ENCODE results near the gene VSNL1. TPM values are rescaled to one million over a fixed set of nuclear protein-coding genes. Genes with fewer than 3 reads are reported as not detected.

Gene VSNL1
- polyA plus RNA-seq, 1 of the 3 experiments (the other 2 are of a cell fraction) = 1.3 TPM

DNA sequence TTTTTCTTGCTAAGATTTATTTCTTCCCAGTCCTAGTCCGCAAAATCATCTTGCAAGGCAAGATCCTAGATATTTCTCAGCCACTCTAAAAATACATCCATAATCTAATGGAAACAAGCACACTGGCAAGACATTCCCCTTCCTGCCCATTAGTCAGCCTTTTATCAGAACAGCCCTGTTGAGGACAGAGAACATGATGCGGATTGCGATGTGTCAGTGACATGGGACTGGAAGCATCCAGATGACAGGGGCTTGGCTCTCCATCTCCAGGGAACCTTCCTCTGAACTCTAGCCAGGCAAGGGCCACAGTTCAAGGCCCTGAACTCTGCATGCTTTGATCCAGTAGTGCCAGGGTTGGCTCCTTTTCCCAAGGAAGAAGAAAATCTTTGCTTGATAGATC lies 70.0 kb downstream of the VSNL1 start:
- Histone ChIP-seq H3K9me2 (no peaks in the 10 kb centered on the region), H3K4me1 (ENCODE audit: control insufficient read depth in 1 of 2, insufficient read depth in 2 of 2, low read depth in 1 of 2, low read length in 1 of 2) (peaks cover 0 to 6% of the 10 kb centered on the region in 2 experiments; a peak in 2 of 4 replicates), H3K27ac (ENCODE audit: low read depth in 2 of 2, low read length in 1 of 2) (no peak overlapping the region), H2AFZ (ENCODE audit: low read depth) (no peak overlapping the region), H3K4me3 (ENCODE audit: low read depth in 2 of 2, low read length in 1 of 2) (no peak overlapping the region), H4K20me1 (ENCODE audit: insufficient read depth) (no peaks in the 10 kb centered on the region), H3K27me3 (ENCODE audit: insufficient read depth) (no peaks in the 10 kb centered on the region), H3K9me3 (no peaks in the 10 kb centered on the region), H3K9ac (no peak overlapping the region), H3K4me2 (no peak overlapping the region), H3K36me3 (replicated peaks in 1 of 2; ENCODE audit: control insufficient read depth in 1 of 2, insufficient read depth in 2 of 2, low read length in 1 of 2) (no peaks in the 10 kb centered on the region), H3K79me2 (ENCODE audit: insufficient read depth) (no peaks in the 10 kb centered on the region), H3F3A (replicated peaks; ENCODE audit: insufficient read depth) (peaks cover 4% of the 10 kb centered on the region)
- POLR2A ChIA-PET = no interaction called here
- no peak for TF ChIP-seq GATA2 (CRISPR knock-in tag; IDR thresholded peaks at IDR 0.05)
- TF ChIP-seq FOXM1 (IDR thresholded peaks at IDR 0.05; ENCODE audit: low read depth) = no peak
- WGBS (ENCODE audit: low lambda C conversion rate) = 80% methylated on average over 3 of the region's 3 CpGs
- no peak for DNase-seq
- CTCF ChIA-PET = no interaction called here

DNA sequence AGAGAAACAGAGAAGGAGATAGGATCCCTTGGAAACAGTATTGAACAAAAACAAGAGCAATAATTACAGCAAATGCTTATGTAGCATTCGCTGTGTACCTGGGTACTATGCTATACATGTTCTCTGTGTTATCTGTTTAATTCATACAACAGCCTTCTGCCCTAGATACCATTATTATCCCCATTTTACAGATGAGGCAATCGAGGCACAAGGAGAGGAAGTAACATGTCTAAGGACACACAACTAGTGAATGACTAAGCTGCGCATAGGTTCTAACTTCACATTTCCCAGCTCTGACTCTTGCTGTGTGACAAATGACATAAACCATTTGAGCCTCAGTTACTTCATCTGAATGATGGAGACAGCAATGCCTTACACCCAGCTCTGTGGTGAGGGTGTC lies 70.5 kb downstream of the VSNL1 start:
- Histone ChIP-seq H3K9me3 (no peaks in the 10 kb centered on the region), H3K4me1 (ENCODE audit: control insufficient read depth in 1 of 2, insufficient read depth in 2 of 2, low read depth in 1 of 2, low read length in 1 of 2) (peaks cover 0 to 11% of the 10 kb centered on the region in 2 experiments; a peak in 2 of 4 replicates), H3F3A (replicated peaks; ENCODE audit: insufficient read depth) (peaks cover 9% of the 10 kb centered on the region), H4K20me1 (ENCODE audit: insufficient read depth) (no peaks in the 10 kb centered on the region), H3K4me3 (ENCODE audit: low read depth in 2 of 2, low read length in 1 of 2) (no peak overlapping the region), H3K4me2 (no peak overlapping the region), H3K27me3 (ENCODE audit: insufficient read depth) (no peaks in the 10 kb centered on the region), H3K9me2 (no peaks in the 10 kb centered on the region), H2AFZ (ENCODE audit: low read depth) (no peak overlapping the region), H3K27ac (ENCODE audit: low read depth in 2 of 2, low read length in 1 of 2) (no peak overlapping the region), H3K9ac (no peak overlapping the region), H3K36me3 (replicated peaks in 1 of 2; ENCODE audit: control insufficient read depth in 1 of 2, insufficient read depth in 2 of 2, low read length in 1 of 2) (no peaks in the 10 kb centered on the region), H3K79me2 (ENCODE audit: insufficient read depth) (no peaks in the 10 kb centered on the region)
- ChIA-PET POLR2A (no interaction called here), CTCF (interaction anchor here (1.2 kb wide), 1 partner anchor 35 kb away, joined by 3 read pairs; no protein-coding TSS in a partner anchor)
- WGBS (ENCODE audit: low lambda C conversion rate) = 67% methylated on average over 3 of the region's 3 CpGs
- no peak for DNase-seq
- TF ChIP-seq FOSL2 (IDR thresholded peaks at IDR 0.05; ENCODE audit: borderline replicate concordance, low read depth) = no peak
- TF ChIP-seq TCF12 (IDR thresholded peaks at IDR 0.05) = no peak
- no peak for TF ChIP-seq EP300 (IDR thresholded peaks at IDR 0.05; ENCODE audit: borderline replicate concordance in 1 of 2, low read depth in 1 of 2, low read length in 1 of 2)
- TF ChIP-seq CHD2 (IDR thresholded peaks at IDR 0.05; ENCODE audit: low read length, partially characterized antibody) = no peak
- TF ChIP-seq, protein P1, sequence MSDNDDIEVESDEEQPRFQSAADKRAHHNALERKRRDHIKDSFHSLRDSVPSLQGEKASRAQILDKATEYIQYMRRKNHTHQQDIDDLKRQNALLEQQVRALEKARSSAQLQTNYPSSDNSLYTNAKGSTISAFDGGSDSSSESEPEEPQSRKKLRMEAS (IDR thresholded peaks at IDR 0.05; ENCODE audit: low read depth) = no peak
- TF ChIP-seq SMC3 (IDR thresholded peaks at IDR 0.05; ENCODE audit: low read depth, low read length) = no peak
- TF ChIP-seq FOXM1 (IDR thresholded peaks at IDR 0.05; ENCODE audit: low read depth) = no peak
- TF ChIP-seq RCOR1 (IDR thresholded peaks at IDR 0.05; ENCODE audit: low read length) = no peak
- no peak for TF ChIP-seq TEAD4 (IDR thresholded peaks at IDR 0.05; ENCODE audit: borderline replicate concordance, insufficient read depth)
- TF ChIP-seq MXI1 (IDR thresholded peaks at IDR 0.05; ENCODE audit: low read depth, low read length) = no peak
- TF ChIP-seq, protein P2, sequence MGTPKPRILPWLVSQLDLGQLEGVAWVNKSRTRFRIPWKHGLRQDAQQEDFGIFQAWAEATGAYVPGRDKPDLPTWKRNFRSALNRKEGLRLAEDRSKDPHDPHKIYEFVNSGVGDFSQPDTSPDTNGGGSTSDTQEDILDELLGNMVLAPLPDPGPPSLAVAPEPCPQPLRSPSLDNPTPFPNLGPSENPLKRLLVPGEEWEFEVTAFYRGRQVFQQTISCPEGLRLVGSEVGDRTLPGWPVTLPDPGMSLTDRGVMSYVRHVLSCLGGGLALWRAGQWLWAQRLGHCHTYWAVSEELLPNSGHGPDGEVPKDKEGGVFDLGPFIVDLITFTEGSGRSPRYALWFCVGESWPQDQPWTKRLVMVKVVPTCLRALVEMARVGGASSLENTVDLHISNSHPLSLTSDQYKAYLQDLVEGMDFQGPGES (IDR thresholded peaks at IDR 0.05; ENCODE audit: low read depth, low read length) = no peak
- TF ChIP-seq, protein P3, sequence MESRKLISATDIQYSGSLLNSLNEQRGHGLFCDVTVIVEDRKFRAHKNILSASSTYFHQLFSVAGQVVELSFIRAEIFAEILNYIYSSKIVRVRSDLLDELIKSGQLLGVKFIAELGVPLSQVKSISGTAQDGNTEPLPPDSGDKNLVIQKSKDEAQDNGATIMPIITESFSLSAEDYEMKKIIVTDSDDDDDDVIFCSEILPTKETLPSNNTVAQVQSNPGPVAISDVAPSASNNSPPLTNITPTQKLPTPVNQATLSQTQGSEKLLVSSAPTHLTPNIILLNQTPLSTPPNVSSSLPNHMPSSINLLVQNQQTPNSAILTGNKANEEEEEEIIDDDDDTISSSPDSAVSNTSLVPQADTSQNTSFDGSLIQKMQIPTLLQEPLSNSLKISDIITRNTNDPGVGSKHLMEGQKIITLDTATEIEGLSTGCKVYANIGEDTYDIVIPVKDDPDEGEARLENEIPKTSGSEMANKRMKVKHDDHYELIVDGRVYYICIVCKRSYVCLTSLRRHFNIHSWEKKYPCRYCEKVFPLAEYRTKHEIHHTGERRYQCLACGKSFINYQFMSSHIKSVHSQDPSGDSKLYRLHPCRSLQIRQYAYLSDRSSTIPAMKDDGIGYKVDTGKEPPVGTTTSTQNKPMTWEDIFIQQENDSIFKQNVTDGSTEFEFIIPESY (IDR thresholded peaks at IDR 0.05; ENCODE audit: borderline replicate concordance, low read depth) = no peak
- TF ChIP-seq, protein P4, sequence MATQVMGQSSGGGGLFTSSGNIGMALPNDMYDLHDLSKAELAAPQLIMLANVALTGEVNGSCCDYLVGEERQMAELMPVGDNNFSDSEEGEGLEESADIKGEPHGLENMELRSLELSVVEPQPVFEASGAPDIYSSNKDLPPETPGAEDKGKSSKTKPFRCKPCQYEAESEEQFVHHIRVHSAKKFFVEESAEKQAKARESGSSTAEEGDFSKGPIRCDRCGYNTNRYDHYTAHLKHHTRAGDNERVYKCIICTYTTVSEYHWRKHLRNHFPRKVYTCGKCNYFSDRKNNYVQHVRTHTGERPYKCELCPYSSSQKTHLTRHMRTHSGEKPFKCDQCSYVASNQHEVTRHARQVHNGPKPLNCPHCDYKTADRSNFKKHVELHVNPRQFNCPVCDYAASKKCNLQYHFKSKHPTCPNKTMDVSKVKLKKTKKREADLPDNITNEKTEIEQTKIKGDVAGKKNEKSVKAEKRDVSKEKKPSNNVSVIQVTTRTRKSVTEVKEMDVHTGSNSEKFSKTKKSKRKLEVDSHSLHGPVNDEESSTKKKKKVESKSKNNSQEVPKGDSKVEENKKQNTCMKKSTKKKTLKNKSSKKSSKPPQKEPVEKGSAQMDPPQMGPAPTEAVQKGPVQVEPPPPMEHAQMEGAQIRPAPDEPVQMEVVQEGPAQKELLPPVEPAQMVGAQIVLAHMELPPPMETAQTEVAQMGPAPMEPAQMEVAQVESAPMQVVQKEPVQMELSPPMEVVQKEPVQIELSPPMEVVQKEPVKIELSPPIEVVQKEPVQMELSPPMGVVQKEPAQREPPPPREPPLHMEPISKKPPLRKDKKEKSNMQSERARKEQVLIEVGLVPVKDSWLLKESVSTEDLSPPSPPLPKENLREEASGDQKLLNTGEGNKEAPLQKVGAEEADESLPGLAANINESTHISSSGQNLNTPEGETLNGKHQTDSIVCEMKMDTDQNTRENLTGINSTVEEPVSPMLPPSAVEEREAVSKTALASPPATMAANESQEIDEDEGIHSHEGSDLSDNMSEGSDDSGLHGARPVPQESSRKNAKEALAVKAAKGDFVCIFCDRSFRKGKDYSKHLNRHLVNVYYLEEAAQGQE (IDR thresholded peaks at IDR 0.05; ENCODE audit: low read depth, low read length) = no peak
- no peak for TF ChIP-seq FOXJ3 (CRISPR knock-in tag; IDR thresholded peaks at IDR 0.05)
- TF ChIP-seq, protein P5, sequence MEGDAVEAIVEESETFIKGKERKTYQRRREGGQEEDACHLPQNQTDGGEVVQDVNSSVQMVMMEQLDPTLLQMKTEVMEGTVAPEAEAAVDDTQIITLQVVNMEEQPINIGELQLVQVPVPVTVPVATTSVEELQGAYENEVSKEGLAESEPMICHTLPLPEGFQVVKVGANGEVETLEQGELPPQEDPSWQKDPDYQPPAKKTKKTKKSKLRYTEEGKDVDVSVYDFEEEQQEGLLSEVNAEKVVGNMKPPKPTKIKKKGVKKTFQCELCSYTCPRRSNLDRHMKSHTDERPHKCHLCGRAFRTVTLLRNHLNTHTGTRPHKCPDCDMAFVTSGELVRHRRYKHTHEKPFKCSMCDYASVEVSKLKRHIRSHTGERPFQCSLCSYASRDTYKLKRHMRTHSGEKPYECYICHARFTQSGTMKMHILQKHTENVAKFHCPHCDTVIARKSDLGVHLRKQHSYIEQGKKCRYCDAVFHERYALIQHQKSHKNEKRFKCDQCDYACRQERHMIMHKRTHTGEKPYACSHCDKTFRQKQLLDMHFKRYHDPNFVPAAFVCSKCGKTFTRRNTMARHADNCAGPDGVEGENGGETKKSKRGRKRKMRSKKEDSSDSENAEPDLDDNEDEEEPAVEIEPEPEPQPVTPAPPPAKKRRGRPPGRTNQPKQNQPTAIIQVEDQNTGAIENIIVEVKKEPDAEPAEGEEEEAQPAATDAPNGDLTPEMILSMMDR (IDR thresholded peaks at IDR 0.05) = no peak
- no peak for TF ChIP-seq RFX5 (IDR thresholded peaks at IDR 0.05; ENCODE audit: low read length)
- TF ChIP-seq, protein P6, sequence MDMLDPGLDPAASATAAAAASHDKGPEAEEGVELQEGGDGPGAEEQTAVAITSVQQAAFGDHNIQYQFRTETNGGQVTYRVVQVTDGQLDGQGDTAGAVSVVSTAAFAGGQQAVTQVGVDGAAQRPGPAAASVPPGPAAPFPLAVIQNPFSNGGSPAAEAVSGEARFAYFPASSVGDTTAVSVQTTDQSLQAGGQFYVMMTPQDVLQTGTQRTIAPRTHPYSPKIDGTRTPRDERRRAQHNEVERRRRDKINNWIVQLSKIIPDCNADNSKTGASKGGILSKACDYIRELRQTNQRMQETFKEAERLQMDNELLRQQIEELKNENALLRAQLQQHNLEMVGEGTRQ (IDR thresholded peaks at IDR 0.05; ENCODE audit: borderline replicate concordance, low read depth, low read length) = no peak

All from SK-N-SH (cell line).